GM11168 (cell line): ENCODE measurements around the gene NHLH1.

Source experiments
- in situ Hi-C: fragments of 300-500 bp; cut with MboI; formaldehyde crosslinking; loops from one replicate; pipeline ENCODE4 v1.12.0; 2022; ENCODE audit warnings: low sequenced_read_pairs; ENCODE audit not compliant: unreplicated experiment

The NHLH1 gene

DNA sequence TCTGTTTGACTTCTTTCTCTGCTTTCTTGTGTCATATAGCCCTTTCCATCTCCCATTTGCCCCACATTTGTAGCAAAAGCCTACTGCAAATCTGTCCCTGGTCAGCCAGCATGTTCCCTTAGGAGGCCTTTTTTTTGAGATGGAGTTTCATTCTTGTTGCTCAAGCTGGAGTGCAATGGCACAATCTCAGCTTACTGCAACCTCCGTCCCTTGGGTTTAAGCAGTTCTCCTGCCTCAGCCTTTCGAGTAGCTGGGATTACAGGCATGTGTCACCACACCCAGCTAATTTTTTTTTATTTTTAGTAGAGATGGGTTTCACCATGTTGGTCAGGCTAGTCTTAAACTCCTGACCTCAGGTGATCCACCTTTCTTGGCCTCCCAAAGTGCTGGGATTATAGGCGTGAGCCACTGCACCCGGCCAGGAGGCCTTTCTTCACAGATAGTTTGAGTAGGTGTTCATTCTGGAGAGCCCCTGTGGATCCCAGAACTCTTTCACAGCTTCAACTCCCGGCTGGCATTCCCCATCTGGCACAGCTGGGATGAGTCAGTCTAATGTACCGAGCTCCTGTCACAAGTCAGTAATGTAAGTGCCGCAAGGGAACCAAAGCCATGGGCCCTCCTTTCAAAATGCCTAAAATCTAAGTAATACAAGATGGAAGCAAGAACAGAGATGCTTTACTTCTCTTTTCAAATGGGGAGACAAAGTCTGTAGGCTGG lies 9.4 kb upstream of the NHLH1 start:
- in situ Hi-C loops, result no loop called here

GRCh38 chr1:160358073-160358472 lies 8.8 kb upstream of the NHLH1 start:
- in situ Hi-C loops, result no loop called here

DNA sequence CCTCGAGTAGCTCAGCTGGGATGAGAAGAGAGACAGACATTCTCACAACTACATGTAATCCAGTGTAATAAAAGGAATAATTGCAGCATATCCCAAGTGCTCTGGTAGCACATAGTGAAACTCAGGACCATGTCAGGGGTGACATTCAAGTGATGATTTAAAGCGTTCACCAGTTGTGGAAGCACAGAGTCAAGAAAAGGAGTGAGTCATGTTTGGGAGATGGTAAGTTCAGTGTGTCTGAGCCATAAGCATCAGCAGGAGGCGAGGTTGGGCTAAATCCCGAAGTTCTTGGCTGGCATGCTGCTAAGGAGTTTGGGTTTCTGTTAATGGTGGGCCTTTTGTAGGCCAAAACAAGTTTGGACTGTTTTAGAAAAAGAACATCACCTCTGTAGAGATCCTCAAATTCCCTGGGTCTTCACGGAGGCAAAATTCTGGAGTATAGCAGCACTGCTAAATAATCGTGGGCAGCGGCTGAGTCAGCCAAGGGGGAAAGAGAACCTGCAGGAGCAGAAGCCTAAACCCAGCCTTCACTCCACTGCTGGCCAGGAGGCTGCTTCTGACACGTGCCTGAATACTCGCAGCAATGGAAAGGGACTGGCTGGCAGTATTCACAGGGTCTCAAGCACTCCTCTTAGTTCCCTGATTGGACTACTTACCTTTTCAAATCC lies 7.2 kb upstream of the NHLH1 start:
- in situ Hi-C loops, result no loop called here

DNA sequence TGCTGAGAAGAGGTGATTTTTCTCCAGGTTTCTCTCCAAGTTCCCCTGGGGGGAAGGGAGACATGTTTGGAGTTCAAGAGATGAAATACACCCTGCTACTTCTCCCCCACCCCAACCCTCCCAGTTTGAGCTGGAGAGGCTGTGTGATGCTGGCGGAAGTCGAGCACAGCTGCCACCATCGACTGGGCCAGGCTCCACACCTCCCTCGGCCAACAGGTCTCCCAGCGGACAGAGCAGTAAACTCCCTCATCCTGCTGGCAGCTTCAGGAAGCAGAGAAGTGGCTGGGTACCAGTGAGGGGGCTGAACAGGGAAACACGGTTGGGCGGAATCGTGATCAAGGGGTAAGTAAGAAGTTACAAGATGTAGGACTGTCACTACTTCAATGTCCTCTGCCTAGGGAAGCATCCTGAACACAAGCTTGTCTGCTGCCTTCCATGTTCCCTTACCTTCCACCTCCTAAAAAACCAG lies 6.6 kb upstream of the NHLH1 start:
- in situ Hi-C loops, result no loop called here

GRCh38 chr1:160361199-160361598 lies 5.7 kb upstream of the NHLH1 start:
- in situ Hi-C loops, result no loop called here

GRCh38 chr1:160361814-160362167 lies 5.1 kb upstream of the NHLH1 start:
- in situ Hi-C loops, result no loop called here

DNA sequence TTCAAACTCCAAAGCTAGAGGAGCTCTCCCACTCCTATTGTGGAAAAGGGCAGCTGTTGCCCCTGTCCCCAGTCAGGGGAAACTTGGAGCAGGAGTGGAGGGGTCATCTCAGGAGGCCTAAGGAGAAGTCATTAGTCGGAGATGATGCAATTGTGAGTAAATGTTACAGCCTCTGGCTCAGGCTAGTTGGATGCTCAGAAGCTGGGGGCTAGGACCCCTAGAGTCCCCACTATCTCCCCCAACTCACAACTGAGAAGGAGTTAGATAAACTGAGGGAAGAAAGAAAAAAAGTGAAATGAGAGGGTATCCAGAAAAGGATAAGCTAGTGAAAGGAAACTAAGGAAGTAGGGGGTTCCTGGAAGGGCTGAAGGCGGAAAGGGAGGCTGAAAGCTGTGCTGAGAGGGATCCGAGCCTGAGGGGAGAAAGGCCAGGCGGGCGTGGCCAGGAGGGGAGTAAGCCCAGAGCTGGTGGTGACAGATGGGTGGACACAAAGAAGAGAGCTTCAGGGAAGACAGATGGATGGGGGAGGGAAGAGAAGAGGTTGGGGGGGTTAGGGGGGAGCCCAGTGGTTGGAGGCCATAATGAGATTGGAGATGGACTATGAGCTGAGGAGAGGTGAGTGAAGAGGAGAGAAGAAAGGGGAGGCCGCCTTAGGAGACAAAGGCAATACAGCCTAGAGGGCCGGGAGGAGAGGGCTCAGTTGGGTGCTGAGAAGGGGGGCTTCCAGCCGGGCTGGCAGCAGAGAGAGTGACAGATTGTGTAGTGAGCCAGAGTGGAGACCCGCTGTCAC lies 4.5 kb upstream of the NHLH1 start:
- in situ Hi-C loops, result no loop called here

DNA sequence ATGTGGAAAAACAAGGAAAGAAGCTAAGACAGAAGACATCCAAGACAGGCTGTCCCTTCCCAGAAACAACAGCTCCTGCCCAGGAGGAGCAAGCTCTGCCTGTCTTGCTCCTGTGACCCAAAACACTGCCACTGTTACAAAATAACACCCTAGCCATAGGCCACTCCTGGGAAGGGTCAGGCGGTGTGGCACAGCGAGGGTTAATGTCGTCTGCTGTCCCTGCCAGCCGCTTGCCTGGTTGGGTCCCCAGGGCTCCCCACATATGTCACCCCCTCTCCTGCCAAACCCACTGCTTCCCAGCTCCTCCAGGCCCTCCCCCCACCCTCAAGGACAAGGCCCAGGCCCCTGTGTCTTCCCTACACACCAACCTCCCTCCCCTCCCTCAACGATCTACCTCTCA lies 3.9 kb upstream of the NHLH1 start:
- in situ Hi-C loops, result no loop called here

GRCh38 chr1:160363951-160364735 lies 2.7 kb upstream of the NHLH1 start:
- in situ Hi-C loops, result no loop called here

DNA sequence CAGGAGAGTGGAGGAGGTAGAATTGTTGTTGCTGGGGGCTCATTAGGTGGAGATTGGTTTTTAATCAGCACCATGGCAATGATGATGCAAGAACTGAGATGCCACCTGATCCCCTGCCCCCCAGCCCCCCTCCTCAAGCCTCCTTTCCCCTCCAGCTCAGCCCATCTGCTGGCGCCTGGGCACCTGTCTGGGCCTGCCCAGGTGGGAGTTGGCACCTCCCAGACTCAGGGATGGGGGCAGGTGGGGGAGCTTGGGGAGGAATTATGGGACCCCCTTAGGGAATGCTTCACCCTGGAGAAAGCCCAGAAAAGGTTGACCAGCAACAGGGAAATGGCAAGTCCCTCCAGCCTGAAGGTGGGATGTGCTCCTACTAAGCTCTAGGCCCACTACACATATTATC lies 1.5 kb upstream of the NHLH1 start:
- in situ Hi-C loops, result no loop called here

DNA sequence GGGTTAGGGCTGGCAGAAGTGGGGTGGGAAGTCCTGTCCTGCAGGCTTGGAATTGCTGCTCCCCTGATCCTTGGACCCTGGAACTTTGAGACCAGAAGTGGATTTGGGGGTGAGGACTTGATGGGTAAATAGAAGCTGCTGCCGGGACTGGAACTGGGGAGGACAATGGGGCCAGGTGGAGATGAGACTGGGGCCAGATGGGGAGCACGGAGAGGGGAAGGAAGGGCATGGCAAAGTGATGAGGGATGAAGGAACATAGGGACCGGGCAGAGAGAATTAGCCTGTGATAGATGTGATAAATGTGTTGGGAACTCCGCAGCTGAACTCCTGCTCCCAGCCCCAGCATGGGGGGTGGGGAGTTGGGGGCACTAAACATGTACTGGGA lies 637 bp downstream of the NHLH1 start:
- in situ Hi-C loops, result no loop called here

- in situ Hi-C loops, result no loop called here
These were observed 1.4 kb downstream of the NHLH1 start for GRCh38 chr1:160367934-160368923.

DNA sequence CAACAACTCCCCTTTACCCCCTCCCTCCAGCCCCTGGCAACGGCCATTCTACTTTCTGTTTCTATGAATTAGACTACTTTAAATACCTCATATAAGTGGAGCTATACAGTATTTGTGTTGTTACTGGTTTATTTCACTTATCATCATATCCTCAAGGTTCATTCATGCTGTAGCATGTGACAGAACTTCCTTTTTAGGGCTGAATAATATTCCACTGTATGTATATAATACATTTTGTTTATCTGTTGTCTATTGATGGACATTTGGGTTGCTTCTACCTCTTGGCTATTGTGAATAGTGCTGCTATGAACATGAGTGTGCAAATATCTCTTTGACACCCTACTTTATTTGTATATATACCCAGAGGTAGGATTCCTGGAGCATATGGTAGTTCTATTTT lies 2.2 kb downstream of the NHLH1 start:
- in situ Hi-C loops, result no loop called here

GRCh38 chr1:160370561-160371345 lies 3.9 kb downstream of the NHLH1 start:
- in situ Hi-C loops, result loop anchor here (10.0 kb wide), 1 partner anchor 276 kb away; the partner anchor contains the start of gene IGSF8

DNA sequence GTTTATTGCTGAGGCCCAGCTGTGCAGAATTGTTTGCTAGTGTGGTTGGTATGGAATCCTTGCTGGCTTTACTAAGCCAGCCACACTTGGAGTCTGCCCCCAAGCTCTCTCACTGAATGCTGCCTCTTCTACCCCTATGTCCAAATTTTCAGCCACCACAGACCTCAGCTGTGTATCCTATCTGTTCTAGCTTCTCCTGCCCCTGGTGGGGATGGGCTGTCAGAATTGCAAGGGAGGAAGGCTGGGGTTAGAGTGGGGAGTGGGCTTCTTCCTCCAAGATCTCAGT lies 4.4 kb downstream of the NHLH1 start:
- in situ Hi-C loops, result loop anchor here (10.0 kb wide), 1 partner anchor 276 kb away; the partner anchor contains the start of gene IGSF8

DNA sequence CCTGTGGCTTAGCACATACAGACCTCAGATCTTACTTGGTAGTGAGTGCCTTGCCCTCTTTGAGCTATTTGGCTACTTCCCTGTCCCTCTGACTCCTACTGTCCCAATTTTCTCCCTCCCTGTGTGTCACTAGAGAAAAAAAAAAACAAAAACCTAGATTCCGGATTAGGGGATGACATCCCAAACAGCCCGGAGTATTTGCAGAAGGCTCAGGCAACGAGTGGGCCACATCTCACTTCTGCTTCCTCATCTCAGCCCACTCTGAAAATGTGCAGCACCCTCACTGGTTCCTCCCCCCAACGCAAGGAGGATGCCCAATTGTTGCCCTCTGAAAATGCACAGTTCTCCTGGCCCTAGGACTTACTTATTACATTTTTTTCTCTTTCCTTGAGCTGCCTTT lies 4.9 kb downstream of the NHLH1 start:
- in situ Hi-C loops, result loop anchor here (10.0 kb wide), 1 partner anchor 277 kb away; the partner anchor contains the start of gene IGSF8

- in situ Hi-C loops, result loop anchor here (10.0 kb wide), 1 partner anchor 279 kb away; the partner anchor contains the start of gene IGSF8
These were observed 6.8 kb downstream of the NHLH1 start for GRCh38 chr1:160373696-160374095.

- in situ Hi-C loops, result loop anchor here (10.0 kb wide), 1 partner anchor 280 kb away; the partner anchor contains the start of gene IGSF8
These were observed 7.6 kb downstream of the NHLH1 start for GRCh38 chr1:160374306-160375110.
